GM18511 (cell line): ENCODE measurements around the gene CHD6.
A peak's percentile ranks its signal among the peaks of the same experiment; 100 is the strongest.

Experiments used
- ATAC-seq: cut with Tn5 transposase; IDR thresholded peaks from one replicate; pipeline ENCODE4 v1.9.1; 2021; ENCODE audit warnings: mild to moderate bottlenecking, moderate library complexity; ENCODE audit not compliant: unreplicated experiment

The CHD6 gene

GRCh38 chr20:41428285-41428684 is 189.9 kb downstream of the CHD6 start:
- ATAC-seq = no peak

DNA sequence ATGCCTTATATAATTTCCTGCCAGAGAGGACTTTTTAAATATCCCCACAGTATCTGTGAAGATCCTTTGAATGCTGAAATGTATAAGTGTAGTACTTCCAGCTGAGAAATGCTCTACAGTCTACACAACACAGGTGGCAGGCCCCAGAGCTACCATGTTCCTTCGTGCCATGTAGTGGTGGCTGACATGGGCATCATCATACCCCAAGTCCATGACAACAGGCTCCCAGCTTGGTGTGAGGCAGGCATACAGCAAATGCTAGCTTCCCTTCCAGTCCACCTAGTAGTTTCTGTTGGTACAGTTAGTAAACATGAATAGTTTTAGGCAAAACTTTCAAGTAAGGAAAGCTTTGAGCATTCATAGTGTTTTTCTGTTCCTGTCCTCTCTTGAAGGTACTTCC is 190.3 kb downstream of the CHD6 start:
- no peak for ATAC-seq

- no peak for ATAC-seq
These were observed 191.2 kb downstream of the CHD6 start for GRCh38 chr20:41426976-41427375.

GRCh38 chr20:41426086-41426830 is 191.9 kb downstream of the CHD6 start:
- ATAC-seq = no peak

GRCh38 chr20:41425180-41425884 is 192.8 kb downstream of the CHD6 start:
- no peak for ATAC-seq

- ATAC-seq = no peak
These were observed 193.6 kb downstream of the CHD6 start for GRCh38 chr20:41424546-41424945.

DNA sequence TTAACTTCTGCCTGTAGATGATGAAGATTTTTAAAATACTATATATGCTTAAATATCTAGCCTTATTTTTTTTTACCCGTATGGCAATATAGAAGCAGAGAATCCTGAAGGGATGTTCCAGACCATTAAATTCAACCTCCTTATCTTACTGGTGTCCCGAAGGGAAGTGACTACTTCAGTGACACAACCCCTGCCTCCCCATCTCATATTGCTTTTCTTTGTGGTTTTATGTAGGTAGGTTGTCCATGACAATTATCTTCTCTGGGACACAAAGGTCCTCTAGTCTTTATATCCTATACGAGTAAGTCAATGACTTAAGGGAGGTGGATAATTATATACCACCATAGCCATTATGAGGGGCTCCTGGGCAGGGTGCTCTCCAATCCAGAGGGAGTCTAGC is 194.2 kb downstream of the CHD6 start:
- no peak for ATAC-seq

DNA sequence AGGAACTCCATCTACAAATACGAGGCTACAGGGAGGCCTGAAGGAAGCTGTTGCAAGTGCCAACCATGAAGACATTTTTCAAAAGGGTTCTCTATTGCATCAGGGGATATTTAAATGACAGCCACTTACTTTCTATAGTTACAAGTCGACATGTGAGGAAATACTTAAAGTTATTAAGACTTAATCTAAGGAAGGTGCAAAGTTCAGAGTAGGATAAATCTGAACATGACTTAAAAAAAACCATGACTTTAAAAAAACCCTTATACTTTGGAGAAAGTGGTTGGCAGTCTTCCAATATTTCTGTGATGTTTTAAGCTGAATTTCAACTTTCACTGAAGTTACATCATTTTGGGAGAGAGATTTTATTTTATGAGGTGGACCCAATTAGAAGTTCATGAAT is 195.2 kb downstream of the CHD6 start:
- ATAC-seq = no peak

DNA sequence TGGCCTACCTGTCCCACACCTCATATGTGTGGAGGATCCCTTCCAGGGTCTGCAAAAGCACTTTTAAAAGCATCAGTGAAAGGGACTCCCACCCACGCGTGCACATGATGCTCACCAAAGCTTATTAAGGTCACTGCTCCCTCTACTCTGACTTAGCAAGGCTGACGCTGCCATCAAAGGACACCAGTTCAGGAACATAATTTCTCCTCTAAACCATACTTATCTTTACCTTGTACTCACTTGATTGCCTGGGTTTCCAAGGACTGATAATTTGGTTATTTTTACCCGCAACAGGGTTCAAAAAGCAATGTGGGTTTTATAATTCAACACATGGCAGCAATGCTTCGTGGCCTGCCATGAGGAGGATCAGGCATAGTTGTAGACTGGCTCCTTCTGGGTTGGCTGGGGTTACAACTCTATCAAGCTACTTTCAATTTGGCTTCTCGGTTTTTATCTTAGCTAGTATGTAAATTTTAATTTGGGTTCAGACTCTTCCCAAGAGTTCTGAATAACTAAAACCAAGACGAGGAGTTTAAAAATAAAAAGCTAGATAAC is 199.4 kb downstream of the CHD6 start:
- no peak for ATAC-seq

DNA sequence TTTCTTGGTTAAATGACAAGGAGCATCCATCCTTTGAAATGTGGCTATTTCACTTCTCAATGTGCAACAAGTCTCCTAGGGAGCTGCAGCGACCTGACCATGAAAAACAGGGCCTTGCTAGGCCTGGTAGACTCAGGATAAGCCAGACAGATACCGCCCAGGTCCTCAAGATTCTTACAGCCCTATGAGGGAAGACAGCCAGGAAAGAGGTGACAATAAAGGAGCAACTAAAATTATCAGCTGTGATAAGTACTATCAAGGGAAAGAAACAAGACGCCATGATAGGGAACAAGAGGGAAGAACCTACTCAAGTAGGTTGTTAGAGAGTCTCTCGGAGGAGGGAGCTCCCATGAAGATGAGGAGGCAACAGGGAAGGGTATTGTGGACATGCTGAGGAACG is 200.1 kb downstream of the CHD6 start:
- no peak for ATAC-seq

GRCh38 chr20:41415191-41415590 is 203.0 kb downstream of the CHD6 start:
- ATAC-seq = no peak

GRCh38 chr20:41413169-41413568 is 205.0 kb downstream of the CHD6 start:
- ATAC-seq = no peak

DNA sequence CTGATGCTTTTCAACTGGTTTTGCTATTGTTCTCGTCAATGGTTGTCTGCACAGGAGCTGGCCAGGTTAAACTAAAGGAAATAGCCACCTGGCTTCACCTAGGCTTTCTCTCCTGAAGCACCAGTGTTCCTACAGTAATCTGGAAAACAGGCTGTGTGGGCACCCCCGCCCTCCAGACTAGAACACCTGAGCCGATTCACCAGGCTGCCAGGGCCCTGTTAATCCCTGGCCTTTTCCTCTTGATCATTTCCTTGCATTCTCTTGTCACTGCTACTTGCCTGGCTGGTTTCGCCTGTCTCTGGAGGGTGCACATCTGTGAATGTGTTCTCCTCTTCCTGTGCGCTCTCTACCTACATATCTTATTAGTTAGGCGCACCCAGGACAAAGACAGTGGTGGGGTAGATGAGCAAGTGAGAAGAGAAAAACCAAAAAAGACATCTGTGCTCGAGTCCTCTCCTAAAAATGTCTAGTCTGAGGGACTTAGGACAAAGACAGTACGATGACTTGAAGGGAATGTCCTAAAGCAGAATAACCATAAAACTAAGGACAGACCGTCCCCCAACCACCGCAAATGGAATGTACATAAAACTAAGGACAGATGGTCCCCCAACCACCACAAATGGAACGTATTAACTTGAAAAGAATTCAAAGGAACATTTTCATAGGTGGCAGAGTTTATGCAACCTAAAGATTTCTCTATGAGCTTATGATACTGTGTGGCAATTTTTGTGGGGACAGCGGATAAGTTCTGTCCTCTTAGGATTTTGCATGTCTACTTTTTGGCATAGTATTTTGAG is 205.7 kb downstream of the CHD6 start:
- ATAC-seq = no peak

GRCh38 chr20:41411391-41411847 is 206.8 kb downstream of the CHD6 start:
- ATAC-seq = no peak

GRCh38 chr20:41408986-41409385 is 209.2 kb downstream of the CHD6 start:
- ATAC-seq = no peak

DNA sequence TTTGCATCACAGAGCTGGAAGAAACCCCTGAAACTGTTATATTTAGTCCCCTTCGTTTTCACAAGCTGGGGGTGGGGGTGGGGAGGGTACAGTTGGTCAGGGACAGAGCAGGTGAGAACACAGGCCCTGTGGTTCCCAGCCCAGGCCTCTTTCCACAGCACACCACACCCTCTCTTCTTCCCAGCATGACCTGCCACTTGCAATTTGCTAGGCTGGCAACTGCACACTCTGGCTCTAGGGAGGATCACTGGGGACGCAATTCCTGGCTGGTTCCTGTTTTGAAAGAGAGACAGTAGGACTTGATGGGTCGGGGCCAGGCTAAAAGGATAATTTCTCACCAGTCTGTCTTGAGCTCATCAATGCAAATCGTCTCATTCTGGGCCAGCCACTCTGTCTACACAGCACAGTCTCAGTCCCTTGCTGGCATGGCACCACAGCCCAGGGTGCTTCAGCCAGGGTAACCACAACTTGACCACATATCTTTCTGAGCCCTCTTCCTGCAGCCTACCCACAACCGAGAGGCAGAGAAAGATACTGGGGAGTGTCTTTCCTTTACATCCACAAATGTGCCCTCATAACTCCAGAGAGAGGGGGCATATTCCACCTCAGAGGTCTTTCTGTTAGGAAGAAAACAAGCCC is 209.9 kb downstream of the CHD6 start:
- peak; percentile 93 for ATAC-seq

GRCh38 chr20:41407607-41408006 is 210.6 kb downstream of the CHD6 start:
- ATAC-seq = no peak

- ATAC-seq = no peak
These were observed 211.2 kb downstream of the CHD6 start for GRCh38 chr20:41406896-41407444.

GRCh38 chr20:41406353-41406752 is 211.8 kb downstream of the CHD6 start:
- ATAC-seq = no peak

GRCh38 chr20:41405436-41405835 is 212.7 kb downstream of the CHD6 start:
- no peak for ATAC-seq

DNA sequence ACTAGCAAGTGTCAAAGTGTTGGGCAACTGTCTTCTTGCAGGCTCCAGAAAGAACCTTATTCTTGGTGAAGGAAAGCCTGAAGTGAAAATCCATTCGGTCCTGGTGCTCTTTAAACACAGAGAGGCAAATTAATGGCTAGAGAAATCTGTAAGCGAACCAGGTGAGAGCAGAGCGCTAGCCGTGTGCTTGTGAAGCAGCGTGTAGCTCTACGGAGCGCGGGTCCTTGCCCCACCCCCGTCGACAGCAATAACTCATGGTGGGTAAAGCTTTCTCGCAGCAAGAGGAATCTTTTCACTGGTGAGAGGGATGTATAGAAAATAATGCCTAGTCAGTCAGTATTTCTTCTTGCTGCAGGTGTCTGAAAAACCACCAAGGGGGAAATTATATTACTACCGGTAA is 214.6 kb downstream of the CHD6 start:
- no peak for ATAC-seq
